Measurements from ENCODE around the gene TBX18.

The TBX18 gene

GRCh38 chr6:84743616-84744015, 20.8 kb downstream of the TBX18 start:
- DNase-seq (ENCODE audit: low read depth) = no peak

GRCh38 chr6:84740385-84740784, 24.0 kb downstream of the TBX18 start:
- no peak for DNase-seq (ENCODE audit: low read depth)

DNA sequence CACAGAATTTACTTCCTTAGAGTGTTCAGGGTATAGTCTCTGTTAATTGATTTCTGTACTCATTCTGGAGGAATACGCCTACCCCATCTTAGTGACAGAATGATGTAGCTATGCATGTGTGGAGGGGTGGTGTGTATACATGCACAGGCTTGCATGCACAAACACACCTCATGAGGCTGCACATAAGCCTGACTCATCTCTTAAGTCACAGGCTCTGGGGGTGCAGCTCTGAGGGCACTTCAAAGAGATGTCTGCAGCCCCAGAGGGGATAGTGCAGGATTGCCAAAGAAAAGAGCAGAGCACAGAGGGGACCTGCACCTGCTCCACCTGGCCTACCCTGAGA, 24.6 kb downstream of the TBX18 start:
- no peak for DNase-seq (ENCODE audit: low read depth)

DNA sequence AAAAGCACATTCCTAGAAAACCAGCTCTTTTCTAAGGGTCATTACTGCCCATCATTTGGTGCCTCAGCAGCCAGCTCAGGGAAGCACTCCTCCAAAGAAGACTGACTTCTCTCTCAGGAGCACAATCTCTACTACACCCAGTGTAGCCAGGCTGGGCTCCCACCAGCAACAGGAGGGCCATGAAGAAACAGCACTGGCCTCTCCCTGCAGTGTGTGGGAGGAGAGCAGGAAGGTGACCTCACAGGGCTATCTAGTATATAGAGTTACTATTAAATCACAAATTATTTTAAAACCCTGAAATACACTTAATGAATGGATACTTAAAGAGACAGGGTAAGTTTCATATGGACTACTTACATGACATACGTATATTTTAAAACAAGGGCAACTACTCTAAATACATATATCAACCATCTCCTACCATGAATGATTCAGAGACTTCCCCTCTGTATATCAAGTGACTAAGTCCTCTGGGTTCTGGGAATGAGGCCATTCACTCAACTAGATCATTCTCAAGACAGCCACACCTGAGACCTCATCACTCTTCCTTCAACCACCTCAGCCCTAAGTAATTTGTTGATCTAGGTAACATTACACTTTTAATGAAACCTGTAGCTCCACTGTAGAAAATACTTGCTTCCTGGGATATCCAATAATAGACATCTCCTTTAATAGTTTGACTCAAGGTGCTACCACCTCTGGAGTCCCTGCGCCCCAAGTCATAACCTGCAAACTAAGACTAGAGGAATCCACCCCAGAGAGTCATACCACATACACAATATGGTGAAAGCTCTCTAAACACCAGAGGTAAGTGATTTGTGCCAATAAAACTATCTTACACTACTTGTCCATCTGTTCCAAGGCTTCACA, 25.2 kb downstream of the TBX18 start:
- DNase-seq (ENCODE audit: low read depth) = no peak

- DNase-seq (ENCODE audit: low read depth) = no peak
Observed at GRCh38 chr6:84733889-84734288, 30.5 kb downstream of the TBX18 start.

DNA sequence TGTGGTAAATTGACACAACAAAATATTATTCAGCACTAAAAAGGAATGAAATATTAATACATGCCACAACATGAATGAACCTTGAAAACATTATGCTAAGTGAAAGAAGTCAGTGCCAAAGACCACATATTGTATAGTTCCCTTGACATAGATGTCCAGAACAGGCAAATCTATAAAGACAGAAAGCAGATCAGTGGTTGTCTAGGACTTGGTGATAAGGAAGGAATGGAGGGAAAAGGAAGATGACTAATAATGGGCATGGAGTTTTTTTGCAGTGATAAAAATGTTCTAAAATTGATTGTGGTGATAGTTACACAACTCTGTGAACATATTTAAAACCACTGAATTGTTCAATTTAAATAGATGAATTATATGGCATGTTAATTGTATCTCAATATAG, 32.5 kb downstream of the TBX18 start:
- DNase-seq (ENCODE audit: low read depth) = no peak

DNA sequence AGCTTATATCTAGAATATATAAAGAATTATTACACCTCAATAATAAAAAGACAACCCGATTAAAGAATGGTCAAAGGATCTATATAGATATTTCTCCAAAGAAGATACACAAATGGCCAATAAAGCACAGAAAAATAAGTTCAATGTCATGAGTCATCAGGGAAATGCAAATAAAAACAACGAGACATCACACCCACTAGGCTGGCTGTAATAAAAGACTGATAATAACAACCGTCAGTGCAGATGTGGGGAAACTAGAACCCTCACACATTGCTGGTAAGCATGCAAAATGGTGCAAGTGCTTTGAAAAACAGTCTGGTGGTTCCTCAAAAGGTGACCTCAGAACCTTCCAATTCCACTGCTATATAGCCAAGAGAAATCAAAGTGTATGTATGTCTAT, 33.0 kb downstream of the TBX18 start:
- no peak for DNase-seq (ENCODE audit: low read depth)

DNA sequence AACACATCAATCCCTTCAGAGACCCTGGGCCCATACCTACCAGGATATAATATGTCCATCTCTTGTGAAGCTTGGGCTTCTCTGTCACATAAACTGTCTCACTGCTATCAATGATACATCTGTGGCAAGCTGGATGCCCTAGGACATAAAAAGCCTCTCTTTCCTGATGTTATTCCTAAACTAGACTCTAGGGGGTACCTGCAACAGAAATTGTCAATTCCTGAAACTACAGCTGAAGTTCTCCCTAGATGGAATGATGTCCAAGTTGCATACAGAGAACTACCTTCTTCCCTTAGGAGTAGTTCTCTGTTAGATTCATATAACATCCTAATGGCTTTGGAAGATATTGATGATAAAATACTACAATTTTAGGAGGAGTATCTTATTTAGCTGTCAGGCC, 35.8 kb downstream of the TBX18 start:
- DNase-seq (ENCODE audit: low read depth) = no peak

GRCh38 chr6:84719152-84719551, 45.2 kb downstream of the TBX18 start:
- no peak for DNase-seq (ENCODE audit: low read depth)

- DNase-seq (ENCODE audit: low read depth) = no peak
Observed at GRCh38 chr6:84718038-84718955, 46.1 kb downstream of the TBX18 start.

DNA sequence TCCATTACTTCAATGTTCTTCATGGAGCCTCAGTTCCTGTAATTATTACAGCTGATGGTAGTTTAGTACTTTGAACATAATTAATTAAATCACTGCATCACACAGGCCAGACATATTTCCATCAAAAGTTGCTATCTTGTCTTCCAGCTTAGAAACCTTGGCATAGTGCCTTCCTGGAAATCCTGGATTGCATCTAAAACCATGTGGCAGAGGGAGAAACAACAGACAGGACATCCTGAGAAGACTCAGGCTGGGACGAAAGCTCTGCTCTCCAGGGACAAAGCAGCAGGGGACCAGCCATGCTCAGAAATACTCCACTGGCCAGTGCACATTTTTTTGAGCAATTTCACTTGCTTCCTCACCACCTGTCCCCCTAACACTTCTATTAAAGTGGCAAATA, 55.3 kb downstream of the TBX18 start:
- DNase-seq (ENCODE audit: low read depth) = no peak

- no peak for DNase-seq (ENCODE audit: low read depth)
Observed at GRCh38 chr6:84707171-84707570, 57.2 kb downstream of the TBX18 start.

DNA sequence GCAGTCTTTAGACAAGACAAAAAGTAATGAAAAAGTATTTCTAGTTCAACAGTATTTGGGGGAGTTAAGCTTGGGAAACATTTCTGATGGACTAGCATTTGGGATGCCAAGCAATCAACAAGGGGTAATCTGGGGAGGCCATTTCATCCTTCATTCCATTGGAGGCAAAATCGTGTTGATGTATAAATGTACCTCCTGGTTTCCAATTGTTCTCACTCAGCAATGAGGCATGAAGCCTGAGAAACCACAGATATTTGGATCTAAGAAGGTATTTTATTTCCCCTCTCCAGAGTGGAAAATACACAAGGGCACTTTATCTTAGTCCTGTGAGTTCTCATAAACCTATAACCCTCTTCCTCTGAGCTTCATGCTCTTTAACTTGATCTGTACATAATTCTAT, 68.2 kb downstream of the TBX18 start:
- DNase-seq (ENCODE audit: low read depth) = no peak

DNA sequence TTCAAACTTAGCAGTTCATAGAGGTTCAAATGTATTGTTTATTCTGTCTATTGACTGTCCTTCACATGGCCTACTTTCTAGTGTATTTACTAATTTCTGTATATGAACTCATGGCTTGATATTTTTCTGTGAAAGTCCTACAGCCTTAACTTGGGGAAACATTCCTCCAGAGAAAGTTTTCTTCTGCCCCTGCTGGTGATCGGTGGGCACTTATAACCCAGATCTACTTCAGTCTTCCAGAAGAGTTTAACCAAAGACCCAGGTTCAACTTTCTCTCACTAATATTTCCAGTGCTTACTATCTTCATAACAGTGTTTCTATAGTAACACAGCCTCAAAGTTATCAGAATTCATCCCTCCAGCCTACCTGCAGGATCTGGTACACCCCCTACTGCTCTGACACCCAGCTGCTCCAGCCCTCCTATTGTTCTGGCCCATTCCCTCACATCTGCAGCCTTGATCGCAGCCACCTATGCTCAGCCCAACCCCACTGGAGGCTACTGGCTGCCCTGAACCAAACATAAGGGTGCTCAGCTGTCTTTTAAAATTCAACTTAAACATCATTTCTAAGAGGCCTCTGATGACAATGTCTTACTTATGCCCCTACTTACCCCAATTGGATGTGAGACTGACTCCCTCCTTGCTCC, 72.3 kb downstream of the TBX18 start:
- DNase-seq (ENCODE audit: low read depth) = no peak

- DNase-seq (ENCODE audit: low read depth) = no peak
Observed at GRCh38 chr6:84688141-84688873, 76.1 kb downstream of the TBX18 start.

- DNase-seq (ENCODE audit: low read depth) = no peak
Observed at GRCh38 chr6:84687431-84687830, 77.0 kb downstream of the TBX18 start.

- no peak for DNase-seq (ENCODE audit: low read depth)
Observed at GRCh38 chr6:84685983-84686584, 78.3 kb downstream of the TBX18 start.

GRCh38 chr6:84681693-84682326, 82.6 kb downstream of the TBX18 start:
- DNase-seq (ENCODE audit: low read depth) = no peak

- DNase-seq (ENCODE audit: low read depth) = no peak
Observed at GRCh38 chr6:84675651-84676050, 88.7 kb downstream of the TBX18 start.

DNA sequence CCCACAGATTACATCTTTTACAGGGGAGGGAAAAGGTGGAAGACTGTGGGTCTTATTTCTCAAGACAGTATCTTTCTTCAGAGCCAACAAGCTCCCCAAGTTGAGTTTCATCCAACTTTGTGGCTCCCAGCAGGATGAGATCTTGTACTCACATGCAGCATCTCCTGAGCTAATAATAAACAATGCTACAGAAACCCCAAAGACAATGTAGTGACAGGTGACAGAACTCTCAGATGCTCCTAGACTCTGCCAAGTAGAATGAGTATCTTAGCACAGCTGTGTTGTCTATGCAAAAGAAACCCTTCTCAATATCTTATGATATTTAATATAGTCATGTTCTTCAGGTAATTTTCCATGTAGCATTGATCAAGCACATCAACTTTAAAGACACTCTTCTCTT, 90.0 kb downstream of the TBX18 start:
- DNase-seq (ENCODE audit: low read depth) = no peak

DNA sequence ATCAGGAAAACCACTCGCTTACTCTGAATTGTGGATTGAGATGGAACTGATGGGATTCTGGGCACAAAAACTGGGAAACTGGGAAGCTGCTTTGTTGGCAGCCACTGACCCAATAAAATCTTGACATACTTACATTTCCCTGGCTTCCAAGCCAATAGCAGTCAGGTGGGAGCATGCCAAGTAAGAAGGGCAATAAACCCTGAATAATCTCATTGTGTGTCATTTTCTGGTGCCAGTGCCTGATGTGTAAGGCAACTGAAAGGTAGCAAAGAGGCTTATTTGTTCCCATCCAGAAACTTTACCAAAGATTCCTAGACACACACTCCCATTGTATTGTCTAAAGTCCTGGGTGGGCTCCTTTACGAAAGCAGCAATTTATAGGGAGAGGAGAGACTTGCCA, 93.2 kb downstream of the TBX18 start:
- DNase-seq (ENCODE audit: low read depth) = no peak

All from activated T-cell treated with anti-CD3 and anti-CD28 coated beads for 48 hours (primary cell).